ENCODE data around the gene PATJ. TPM values are rescaled to one million over a fixed set of nuclear protein-coding genes. Genes with fewer than 3 reads are reported as not detected.

PATJ gene
- total RNA-seq, 2 experiments from 2014 or later: 14.8 to 16.4 TPM

GRCh38 chr1:62077821-62078220 is 335.5 kb downstream of the PATJ start:
- H3K36me3 Mint-ChIP-seq (ENCODE audit: low read depth): no peaks in the 10 kb centered on the region
- H3K9me3 Mint-ChIP-seq: no peaks in the 10 kb centered on the region
- ChIA-PET POLR2A (no interaction called here), CTCF (interaction anchor here (1.3 kb wide), 1 partner anchor 15 kb away, joined by 5 read pairs; no protein-coding TSS in a partner anchor)
- no peaks in the 10 kb centered on the region for H3K4me1 Mint-ChIP-seq
- H3K27ac Mint-ChIP-seq: no peak overlapping the region
- DNase-seq: no peak
- H3K27me3 Mint-ChIP-seq: no peaks in the 10 kb centered on the region
- no peak overlapping the region for H3K4me3 Mint-ChIP-seq

GRCh38 chr1:62082456-62083363 is 340.4 kb downstream of the PATJ start:
- no peaks in the 10 kb centered on the region for H3K4me1 Mint-ChIP-seq
- no peak overlapping the region for H3K4me3 Mint-ChIP-seq
- CTCF ChIA-PET: interaction anchor here (0.6 to 1.4 kb wide), 4 partner anchors 9 to 630 kb away, joined by 3 to 8 read pairs (median 4); no protein-coding TSS in a partner anchor
- H3K9me3 Mint-ChIP-seq: no peaks in the 10 kb centered on the region
- DNase-seq: peak; percentile 50
- H3K36me3 Mint-ChIP-seq (ENCODE audit: low read depth): no peaks in the 10 kb centered on the region
- POLR2A ChIA-PET: no interaction called here
- no peak overlapping the region for H3K27ac Mint-ChIP-seq
- no peaks in the 10 kb centered on the region for H3K27me3 Mint-ChIP-seq

- POLR2A ChIA-PET: no interaction called here
- no peaks in the 10 kb centered on the region for H3K9me3 Mint-ChIP-seq
- CTCF ChIA-PET: interaction anchor here (1.0 kb wide), 1 partner anchor 47 kb away, joined by 4 read pairs; no protein-coding TSS in a partner anchor
- no peak for DNase-seq
- H3K36me3 Mint-ChIP-seq (ENCODE audit: low read depth): no peaks in the 10 kb centered on the region
- no peaks in the 10 kb centered on the region for H3K27me3 Mint-ChIP-seq
- H3K4me1 Mint-ChIP-seq: no peaks in the 10 kb centered on the region
- no peak overlapping the region for H3K27ac Mint-ChIP-seq
- no peak overlapping the region for H3K4me3 Mint-ChIP-seq
Measured at GRCh38 chr1:62084310-62084890, 342.1 kb downstream of the PATJ start.

- H3K4me1 Mint-ChIP-seq: no peaks in the 10 kb centered on the region
- H3K27ac Mint-ChIP-seq: no peak overlapping the region
- DNase-seq: no peak
- H3K27me3 Mint-ChIP-seq: no peaks in the 10 kb centered on the region
- ChIA-PET CTCF (no interaction called here), POLR2A (no interaction called here)
- H3K4me3 Mint-ChIP-seq: no peak overlapping the region
- H3K36me3 Mint-ChIP-seq (ENCODE audit: low read depth): no peaks in the 10 kb centered on the region
- no peaks in the 10 kb centered on the region for H3K9me3 Mint-ChIP-seq
Measured at GRCh38 chr1:62088439-62088838, 346.2 kb downstream of the PATJ start.

GRCh38 chr1:62089570-62089969 is 347.3 kb downstream of the PATJ start:
- no peaks in the 10 kb centered on the region for H3K36me3 Mint-ChIP-seq (ENCODE audit: low read depth)
- no peaks in the 10 kb centered on the region for H3K27me3 Mint-ChIP-seq
- H3K9me3 Mint-ChIP-seq: no peaks in the 10 kb centered on the region
- no peaks in the 10 kb centered on the region for H3K4me1 Mint-ChIP-seq
- H3K27ac Mint-ChIP-seq: no peak overlapping the region
- CTCF ChIA-PET: interaction anchor here (0.6 kb wide), 1 partner anchor 1384 kb away, joined by 3 read pairs; no protein-coding TSS in a partner anchor
- POLR2A ChIA-PET: no interaction called here
- no peak overlapping the region for H3K4me3 Mint-ChIP-seq
- DNase-seq: no peak

GRCh38 chr1:62090016-62090415 is 347.7 kb downstream of the PATJ start:
- Mint-ChIP-seq H3K9me3 (no peaks in the 10 kb centered on the region), H3K36me3 (ENCODE audit: low read depth) (no peaks in the 10 kb centered on the region), H3K27me3 (no peaks in the 10 kb centered on the region), H3K27ac (no peak overlapping the region), H3K4me1 (no peaks in the 10 kb centered on the region), H3K4me3 (no peak overlapping the region)
- ChIA-PET CTCF (no interaction called here), POLR2A (no interaction called here)
- DNase-seq: no peak

GRCh38 chr1:62092110-62092509 is 349.8 kb downstream of the PATJ start:
- DNase-seq: no peak
- Mint-ChIP-seq H3K9me3 (no peaks in the 10 kb centered on the region), H3K4me3 (no peak overlapping the region), H3K27ac (no peak overlapping the region), H3K36me3 (ENCODE audit: low read depth) (no peaks in the 10 kb centered on the region), H3K4me1 (no peaks in the 10 kb centered on the region), H3K27me3 (no peaks in the 10 kb centered on the region)
- CTCF ChIA-PET: interaction anchor here (1.7 kb wide), 1 partner anchor 14 kb away, joined by 5 read pairs; no protein-coding TSS in a partner anchor
- POLR2A ChIA-PET: no interaction called here

- CTCF ChIA-PET: interaction anchor here (0.6 to 1.7 kb wide), 2 partner anchors 15 to 30 kb away, joined by 3 to 5 read pairs; no protein-coding TSS in a partner anchor
- no peak overlapping the region for H3K27ac Mint-ChIP-seq
- no peak overlapping the region for H3K4me3 Mint-ChIP-seq
- peaks cover 1% of the 10 kb centered on the region for H3K36me3 Mint-ChIP-seq (ENCODE audit: low read depth)
- H3K9me3 Mint-ChIP-seq: peaks cover 3% of the 10 kb centered on the region
- no peak for DNase-seq
- no peaks in the 10 kb centered on the region for H3K27me3 Mint-ChIP-seq
- POLR2A ChIA-PET: no interaction called here
- no peaks in the 10 kb centered on the region for H3K4me1 Mint-ChIP-seq
Measured at GRCh38 chr1:62093261-62093660, 351.0 kb downstream of the PATJ start.

- peaks cover 3% of the 10 kb centered on the region for H3K9me3 Mint-ChIP-seq
- no peak overlapping the region for H3K4me3 Mint-ChIP-seq
- CTCF ChIA-PET: interaction anchor here (1.5 to 2.6 kb wide), 2 partner anchors 15 to 33 kb away, joined by 4 to 8 read pairs; no protein-coding TSS in a partner anchor
- H3K36me3 Mint-ChIP-seq (ENCODE audit: low read depth): peaks cover 1% of the 10 kb centered on the region
- no peak for DNase-seq
- H3K27ac Mint-ChIP-seq: no peak overlapping the region
- POLR2A ChIA-PET: no interaction called here
- H3K4me1 Mint-ChIP-seq: no peaks in the 10 kb centered on the region
- no peaks in the 10 kb centered on the region for H3K27me3 Mint-ChIP-seq
Measured at GRCh38 chr1:62097464-62097863, 355.2 kb downstream of the PATJ start.

- Mint-ChIP-seq H3K36me3 (ENCODE audit: low read depth) (peaks cover 1% of the 10 kb centered on the region), H3K27me3 (no peaks in the 10 kb centered on the region), H3K4me3 (no peak overlapping the region), H3K9me3 (peaks cover 3% of the 10 kb centered on the region), H3K27ac (no peak overlapping the region), H3K4me1 (no peaks in the 10 kb centered on the region)
- POLR2A ChIA-PET: no interaction called here
- no peak for DNase-seq
- CTCF ChIA-PET: no interaction called here
Measured at GRCh38 chr1:62100442-62100841, 358.2 kb downstream of the PATJ start.

GRCh38 chr1:62103846-62104245 is 361.6 kb downstream of the PATJ start:
- DNase-seq: no peak
- H3K4me3 Mint-ChIP-seq: no peak overlapping the region
- CTCF ChIA-PET: interaction anchor here (0.6 kb wide), 1 partner anchor 314 kb away, joined by 3 read pairs; no protein-coding TSS in a partner anchor
- POLR2A ChIA-PET: no interaction called here
- H3K36me3 Mint-ChIP-seq (ENCODE audit: low read depth): no peaks in the 10 kb centered on the region
- no peaks in the 10 kb centered on the region for H3K27me3 Mint-ChIP-seq
- no peak overlapping the region for H3K27ac Mint-ChIP-seq
- H3K4me1 Mint-ChIP-seq: no peaks in the 10 kb centered on the region
- H3K9me3 Mint-ChIP-seq: no peaks in the 10 kb centered on the region

GRCh38 chr1:62107923-62108322 is 365.6 kb downstream of the PATJ start:
- DNase-seq: no peak
- ChIA-PET POLR2A (no interaction called here), CTCF (no interaction called here)
- Mint-ChIP-seq H3K27ac (no peak overlapping the region), H3K27me3 (no peaks in the 10 kb centered on the region), H3K4me3 (no peak overlapping the region), H3K9me3 (no peaks in the 10 kb centered on the region), H3K36me3 (ENCODE audit: low read depth) (no peaks in the 10 kb centered on the region), H3K4me1 (no peaks in the 10 kb centered on the region)

- Mint-ChIP-seq H3K36me3 (ENCODE audit: low read depth) (no peaks in the 10 kb centered on the region), H3K27me3 (no peaks in the 10 kb centered on the region), H3K4me3 (no peak overlapping the region), H3K4me1 (no peaks in the 10 kb centered on the region), H3K27ac (no peak overlapping the region), H3K9me3 (no peaks in the 10 kb centered on the region)
- DNase-seq: no peak
- POLR2A ChIA-PET: no interaction called here
- CTCF ChIA-PET: no interaction called here
Measured at GRCh38 chr1:62109124-62109523, 366.8 kb downstream of the PATJ start.
